GM21390 (cell line): Measurements from ENCODE around the gene UBN2.
A peak's percentile ranks its signal among the peaks of the same experiment; 100 is the strongest.
"Not testable (repeated sequence)": the region's sequence is repeated elsewhere in the genome, so short reads cannot be mapped to it uniquely, and the experiment has no call there.

ENCODE experiments used
- ATAC-seq: cut with Tn5 transposase; IDR thresholded peaks from one replicate; pipeline ENCODE4 v1.9.1; 2021; ENCODE audit not compliant: unreplicated experiment

The UBN2 gene

DNA sequence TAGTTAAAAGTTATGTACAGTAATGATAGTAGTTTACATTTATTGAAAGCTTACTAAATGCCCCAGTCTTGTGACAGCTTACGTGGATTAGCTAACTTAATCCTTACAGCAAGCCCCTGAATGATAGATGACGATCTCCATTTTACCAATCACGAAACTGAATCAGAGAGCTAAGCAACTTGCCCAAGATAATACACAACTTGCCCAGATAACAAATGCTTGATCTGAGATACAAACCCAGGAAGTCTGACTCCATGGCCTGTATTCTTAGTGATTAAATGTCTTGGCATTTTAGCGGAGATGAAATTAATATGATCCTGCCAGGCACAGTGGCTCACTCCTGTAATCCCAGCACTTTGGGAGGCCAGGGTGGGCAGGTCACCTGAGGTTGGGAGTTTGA lies 63.2 kb downstream of the UBN2 start:
- no peak for ATAC-seq

DNA sequence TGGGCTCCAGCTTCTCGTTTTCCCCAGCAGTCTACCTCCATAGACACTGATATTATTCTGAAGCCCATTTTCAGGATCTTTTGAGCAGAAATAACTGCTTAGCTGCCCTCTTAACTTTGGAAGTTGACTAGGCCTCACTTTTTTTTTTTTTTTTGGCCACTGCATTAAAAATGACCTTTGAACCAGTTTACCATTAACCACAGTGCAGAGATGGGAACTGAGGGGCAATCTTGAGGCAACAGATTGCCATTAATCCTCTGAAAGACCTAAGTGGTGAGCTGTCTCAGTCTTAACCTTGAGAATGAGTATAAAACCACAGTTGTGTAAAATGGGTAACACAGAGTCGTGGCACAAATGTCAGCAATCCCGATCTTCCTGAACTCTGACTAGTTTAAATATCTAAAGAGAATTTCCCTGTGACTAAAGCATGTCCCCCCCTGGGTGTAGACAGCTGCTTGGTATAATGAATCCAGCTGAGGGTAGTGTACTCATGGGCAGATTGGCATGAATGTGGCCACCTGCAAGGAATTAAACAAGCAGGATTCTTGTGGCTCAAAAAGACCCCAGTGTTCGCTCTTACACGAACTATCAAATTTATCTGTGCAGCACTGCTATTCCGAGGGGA lies 64.0 kb downstream of the UBN2 start:
- no peak for ATAC-seq

DNA sequence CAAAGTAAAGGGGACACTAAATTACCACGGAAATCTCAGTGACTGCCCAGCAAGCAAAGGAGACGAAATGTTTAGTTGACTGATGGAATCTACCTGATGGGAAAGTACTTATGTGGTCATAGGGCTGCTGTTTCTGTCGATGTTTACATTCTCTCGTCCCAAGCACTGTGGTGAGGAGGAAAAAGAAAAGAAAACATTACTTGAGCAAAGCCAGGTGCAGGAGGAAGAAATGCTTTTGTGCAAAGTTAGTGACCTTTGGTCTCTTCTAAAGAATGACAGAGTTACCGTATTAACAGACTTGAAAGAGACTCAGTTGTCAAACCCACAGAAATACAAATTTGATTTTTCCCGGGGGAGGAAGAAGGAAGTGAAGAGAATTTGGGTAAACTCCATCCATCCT lies 66.8 kb downstream of the UBN2 start:
- no peak for ATAC-seq

DNA sequence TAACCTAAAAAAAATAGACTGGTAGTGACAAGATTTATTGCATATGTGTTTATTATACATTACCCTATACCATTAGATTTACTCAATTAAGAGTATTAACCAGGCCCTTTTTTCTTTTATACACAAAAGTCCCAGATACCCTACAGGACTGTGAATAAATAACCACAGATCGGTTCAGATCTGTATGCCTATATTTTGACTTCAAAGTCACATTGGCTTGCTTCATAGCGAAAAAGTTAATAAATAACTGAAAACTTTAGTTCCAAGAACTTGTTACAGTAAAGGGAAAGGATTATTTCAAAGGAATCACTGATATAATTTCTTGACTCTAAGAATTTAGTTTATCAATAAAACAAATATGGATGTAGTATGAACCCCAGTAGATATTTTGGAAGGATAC lies 68.3 kb downstream of the UBN2 start:
- no peak for ATAC-seq

DNA sequence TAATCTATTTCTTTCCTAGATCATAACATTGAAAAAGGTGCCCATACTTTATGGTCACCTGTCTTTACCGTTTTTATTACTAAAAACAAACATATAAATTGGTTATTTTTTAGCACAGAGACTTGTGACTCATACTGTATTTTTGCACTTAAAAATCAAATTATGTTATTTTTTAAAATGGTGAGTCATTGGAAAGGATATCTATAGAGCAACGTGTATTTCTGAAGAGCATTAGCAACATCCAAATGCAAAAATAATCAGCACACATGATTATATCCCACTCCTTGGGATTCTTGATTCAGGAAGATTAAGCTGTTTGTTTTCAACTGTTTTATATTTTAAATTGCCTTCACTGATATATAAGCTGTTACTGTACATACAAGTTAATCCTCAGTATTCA lies 69.4 kb downstream of the UBN2 start:
- no peak for ATAC-seq

DNA sequence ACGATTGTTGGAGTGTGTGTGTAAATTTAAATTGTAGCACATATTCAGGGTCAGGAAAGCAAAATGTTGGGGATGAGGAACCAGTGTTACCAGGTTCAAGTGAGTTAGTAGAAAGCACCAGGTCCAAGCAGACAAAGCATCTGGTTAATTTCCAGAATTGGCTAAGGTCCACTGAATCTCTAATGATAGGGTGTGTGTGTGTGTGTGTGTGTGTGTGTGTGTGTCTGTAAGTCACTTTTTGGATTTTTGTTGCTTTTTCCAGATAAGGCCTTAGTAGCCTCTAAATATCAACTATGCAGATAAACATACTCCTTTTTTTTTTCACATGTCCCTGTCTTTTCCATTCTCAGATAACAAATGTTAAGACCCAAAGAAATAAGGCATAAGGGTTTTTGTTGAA lies 73.5 kb downstream of the UBN2 start:
- ATAC-seq, result no peak

DNA sequence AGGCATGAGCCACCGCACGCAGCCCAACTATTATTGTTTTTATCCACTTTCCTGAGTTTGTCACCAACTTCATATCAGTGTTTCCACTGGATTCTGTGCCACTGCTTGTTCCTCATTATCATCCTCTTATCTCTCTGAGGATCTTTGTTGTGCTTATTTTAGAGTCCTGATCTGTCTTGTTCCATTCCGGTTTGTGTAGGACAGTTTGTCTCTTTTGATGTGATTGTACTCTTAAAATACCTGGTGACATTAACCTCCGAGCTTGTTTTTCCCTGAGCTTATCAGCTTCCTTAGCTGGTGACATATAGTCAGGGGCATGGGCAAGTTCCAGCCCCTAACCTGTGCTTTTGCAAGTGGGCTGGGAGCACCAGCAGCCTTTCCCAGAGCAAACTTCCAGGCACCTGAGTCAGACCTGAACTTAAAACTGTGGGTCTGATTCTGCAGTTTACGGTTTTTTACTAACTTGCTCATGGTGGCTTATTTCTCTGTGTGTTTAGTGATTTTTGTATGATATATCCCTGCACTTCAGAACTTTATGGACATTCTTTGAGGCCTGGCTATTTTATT lies 87.0 kb downstream of the UBN2 start:
- no peak for ATAC-seq

DNA sequence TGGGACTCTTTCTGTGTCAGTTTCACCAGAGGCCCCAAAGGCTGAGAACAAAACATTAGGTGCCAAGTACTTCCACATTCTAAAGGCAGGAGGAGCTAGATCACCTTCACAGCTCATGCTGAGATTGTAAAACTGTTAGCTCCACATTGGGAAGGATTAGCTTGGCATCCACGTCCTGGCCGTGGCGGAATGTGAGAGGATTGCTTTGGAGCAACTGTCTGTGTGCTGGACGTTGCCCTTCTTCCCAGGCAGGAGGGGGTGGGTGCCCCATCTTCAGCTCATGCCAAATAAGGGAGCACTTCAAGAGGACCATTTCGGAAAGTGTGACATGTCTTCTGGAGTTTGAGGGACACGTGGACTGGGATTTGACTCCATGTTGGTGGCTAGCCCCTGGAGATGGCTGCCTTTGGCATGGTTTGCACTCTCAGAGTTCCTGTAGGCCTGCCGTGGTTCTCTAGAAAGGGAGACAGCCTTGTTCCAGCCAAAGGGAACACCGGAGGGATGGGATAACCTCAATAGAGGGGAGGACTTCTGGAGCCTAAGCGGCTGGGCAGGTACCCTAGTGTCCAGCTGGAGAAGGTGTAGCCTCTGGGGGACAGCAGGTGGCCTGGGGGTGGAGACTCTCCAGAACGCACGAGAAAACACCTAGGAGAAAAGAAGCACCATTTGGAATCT lies 90.2 kb downstream of the UBN2 start:
- ATAC-seq, result no peak

DNA sequence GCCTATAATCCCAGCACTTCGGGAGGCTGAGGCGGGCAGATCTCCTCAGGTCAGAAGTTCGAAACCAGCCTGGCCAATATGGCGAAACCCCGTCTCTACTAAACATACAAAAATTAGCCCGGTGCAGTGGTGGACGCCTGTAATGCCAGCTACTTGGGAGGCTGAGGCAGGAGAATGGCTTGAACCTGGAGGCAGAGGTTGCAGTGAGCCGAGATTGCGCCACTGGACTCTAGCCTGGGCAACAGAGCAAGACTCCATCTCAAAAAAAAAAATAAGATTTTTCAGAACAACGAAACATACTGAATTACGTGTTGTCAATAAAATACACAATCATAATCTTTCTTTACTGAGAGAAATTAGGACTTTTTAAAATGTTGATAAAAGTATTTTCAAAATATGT lies 93.7 kb downstream of the UBN2 start:
- ATAC-seq, result not testable (repeated sequence)

DNA sequence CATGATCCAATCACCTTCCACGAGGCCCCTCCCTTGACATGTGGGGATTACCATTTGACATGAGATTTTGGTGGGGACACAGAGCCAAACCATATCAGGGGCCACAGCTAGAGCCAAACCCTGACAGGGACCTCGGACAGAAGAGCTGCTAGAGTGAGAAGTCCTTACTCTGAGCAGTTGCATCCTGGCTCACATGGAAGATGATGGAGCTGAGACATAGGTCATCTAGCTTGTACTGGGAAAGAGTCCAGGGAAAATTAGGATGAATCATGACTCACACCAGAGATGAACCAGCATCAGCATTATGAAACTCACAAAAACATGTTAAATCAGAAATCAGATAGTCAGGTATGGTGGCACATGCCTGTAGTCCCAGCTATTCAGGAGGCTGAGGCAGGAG lies 97.3 kb downstream of the UBN2 start:
- no peak for ATAC-seq

DNA sequence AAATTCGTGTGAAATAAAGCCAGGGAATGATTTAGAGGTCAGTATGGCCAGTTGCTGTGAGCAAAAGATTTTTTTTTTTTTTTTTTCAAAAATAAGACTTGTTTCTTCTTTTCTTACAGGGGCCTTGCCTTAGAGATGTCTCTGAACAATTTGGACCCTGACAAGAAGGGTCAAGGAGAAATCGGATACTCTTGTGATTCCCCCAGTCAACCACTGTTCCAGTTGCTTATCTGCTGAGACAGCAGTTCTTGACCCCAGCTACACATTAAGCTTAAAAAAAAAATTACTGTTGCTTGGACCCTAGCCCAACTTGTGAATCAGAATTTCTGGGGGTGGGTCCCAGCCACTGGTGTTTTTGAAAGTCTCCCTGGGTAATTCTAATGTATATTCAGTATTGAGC lies 98.1 kb downstream of the UBN2 start:
- no peak for ATAC-seq

DNA sequence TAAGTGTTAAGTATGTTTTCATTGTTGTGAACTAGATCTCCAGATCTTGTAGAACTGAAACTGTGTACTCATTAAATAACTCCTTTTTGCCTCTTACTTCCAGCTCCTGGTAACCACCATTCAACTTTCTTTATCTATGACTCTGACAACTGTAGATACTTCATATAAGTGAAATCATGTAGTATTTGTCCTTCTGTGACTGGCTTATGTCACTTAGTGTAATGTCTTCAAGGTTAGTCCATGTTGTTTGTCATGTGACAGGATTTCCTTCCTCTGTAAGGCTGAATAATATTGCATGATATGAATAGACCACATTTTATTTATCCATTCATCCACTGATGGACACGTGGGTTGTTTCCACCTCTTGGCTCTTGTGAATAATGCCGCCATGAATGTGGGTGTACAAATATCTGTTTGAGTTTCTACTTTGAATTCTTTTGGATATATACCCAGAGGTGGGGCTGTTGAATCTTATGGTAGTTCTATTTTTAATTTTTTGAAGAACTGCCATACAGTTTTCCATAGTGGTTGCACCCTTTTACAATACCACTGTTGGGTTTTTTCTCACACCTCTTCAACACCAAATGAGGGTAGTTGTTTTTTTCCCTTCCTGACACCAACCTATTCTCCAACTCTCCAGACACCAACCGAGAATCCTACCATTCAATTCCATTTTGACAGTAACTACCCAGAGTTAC lies 99.4 kb downstream of the UBN2 start:
- no peak for ATAC-seq

DNA sequence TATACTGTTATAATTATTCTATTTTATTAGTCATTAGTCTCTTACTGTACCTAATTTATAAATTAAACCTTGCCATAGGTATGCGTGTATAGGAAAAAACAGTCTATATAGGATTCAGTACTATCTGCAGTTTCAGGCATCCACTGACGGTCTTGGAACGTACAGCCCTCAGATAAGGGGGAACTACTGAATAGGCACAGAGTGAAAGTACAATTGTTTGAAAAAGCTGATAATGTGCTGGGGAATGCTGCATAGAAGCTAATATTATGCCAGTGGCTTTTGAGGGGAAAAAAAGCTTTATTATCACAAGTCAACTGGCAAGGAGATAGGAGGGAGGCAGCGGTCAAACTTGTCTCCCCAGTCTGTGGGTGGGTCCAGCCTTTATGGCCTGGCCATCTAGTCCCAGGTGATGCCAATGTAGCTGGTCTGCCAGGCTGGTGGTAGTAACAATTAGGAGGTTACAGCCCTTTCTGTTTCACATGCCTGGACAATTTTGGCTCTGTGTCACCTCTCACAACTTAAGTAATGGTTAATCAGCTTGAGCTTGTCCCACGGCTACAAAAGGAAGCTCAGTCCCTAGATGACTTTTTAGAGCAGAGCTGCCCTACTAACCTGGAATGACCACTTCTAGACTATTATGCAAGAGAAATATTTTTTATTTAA lies 101.8 kb downstream of the UBN2 start:
- ATAC-seq, result no peak

DNA sequence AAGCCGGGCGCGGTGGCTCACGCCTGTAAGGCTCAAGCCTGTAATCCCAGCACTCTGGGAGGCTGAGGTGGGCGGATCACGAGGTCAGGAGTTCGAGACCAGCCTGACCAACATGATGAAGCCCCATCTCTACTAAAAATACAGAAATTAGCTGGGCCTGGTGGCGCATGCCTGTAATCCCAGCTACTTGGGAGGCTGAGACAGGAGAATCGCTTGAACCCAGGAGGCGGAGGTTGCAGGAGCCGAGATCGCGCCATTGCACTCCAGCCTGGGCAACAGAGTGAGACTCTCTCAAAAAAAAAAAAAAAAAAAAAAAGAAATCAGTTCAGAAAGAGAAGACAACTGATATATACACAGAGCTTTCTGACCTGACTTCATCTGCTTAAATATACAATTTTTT lies 102.4 kb downstream of the UBN2 start:
- not testable (repeated sequence) for ATAC-seq

DNA sequence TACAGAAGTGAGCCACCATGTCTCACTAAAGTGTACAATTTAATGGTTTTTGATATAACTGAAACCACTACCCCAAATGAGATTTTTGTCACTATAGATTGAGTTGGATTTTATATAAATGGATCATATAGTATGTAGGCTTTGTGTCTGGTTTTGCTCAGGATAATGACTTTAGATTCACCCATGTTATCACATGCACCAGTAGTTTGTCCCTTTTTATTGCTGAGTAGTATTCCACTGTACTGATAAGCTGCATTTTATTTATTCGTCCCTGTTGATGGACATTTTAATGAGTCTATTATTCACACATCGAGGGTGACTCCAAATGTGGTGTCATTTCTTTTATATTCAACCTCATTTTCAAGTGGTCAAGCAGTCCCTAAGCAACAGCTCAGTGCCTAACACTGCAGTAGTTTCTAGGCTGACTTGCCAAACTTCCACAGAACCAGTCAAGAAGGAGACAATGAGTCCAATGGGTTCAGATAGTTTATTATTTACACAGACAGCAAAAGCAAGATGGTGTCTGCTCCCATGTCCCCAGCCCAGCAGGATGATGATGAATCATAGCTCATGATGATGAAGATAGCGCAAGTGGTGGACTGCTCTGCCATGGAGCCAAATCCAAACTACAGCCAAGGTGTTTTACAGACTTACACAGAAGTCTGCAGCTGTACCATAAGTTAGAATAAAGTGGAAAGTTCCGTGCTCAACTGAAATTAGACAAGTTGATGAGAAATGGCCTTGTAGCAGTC lies 103.5 kb downstream of the UBN2 start:
- ATAC-seq, result no peak

DNA sequence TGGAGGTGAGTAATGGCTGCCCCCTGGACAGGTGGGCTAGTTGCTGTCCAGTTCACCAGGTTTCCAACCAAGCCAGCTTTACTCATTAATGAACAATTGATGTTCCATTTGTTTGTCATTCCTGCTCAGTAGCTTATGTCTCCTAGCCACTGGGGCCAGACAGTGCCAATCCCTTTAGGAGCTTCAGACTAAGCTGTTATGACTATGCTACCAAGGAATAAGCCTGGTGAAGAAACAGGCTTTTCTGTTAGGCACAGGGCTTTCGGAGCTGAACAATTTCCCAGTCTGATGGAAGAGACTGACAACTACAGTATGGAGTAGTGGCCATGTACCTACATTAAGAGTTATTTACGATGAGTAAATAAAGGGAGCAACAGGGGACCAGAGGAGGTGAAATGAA lies 108.0 kb downstream of the UBN2 start:
- ATAC-seq, result no peak

DNA sequence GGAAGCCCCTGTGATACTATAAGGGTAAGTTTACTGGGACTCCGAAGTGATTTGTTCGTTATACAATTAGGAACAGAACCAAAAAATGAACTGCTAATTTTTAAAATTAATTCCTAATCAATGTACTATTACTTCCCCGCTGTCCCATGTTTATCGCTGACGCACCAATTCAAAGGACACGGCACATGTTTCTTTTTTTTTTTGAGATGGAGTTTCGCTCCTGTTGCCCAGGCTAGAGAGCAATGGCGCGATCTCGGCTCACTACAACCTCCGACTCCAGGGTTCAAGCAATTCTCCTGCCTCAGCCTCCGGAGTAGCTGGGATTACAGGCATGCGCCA lies 108.6 kb downstream of the UBN2 start:
- no peak for ATAC-seq

DNA sequence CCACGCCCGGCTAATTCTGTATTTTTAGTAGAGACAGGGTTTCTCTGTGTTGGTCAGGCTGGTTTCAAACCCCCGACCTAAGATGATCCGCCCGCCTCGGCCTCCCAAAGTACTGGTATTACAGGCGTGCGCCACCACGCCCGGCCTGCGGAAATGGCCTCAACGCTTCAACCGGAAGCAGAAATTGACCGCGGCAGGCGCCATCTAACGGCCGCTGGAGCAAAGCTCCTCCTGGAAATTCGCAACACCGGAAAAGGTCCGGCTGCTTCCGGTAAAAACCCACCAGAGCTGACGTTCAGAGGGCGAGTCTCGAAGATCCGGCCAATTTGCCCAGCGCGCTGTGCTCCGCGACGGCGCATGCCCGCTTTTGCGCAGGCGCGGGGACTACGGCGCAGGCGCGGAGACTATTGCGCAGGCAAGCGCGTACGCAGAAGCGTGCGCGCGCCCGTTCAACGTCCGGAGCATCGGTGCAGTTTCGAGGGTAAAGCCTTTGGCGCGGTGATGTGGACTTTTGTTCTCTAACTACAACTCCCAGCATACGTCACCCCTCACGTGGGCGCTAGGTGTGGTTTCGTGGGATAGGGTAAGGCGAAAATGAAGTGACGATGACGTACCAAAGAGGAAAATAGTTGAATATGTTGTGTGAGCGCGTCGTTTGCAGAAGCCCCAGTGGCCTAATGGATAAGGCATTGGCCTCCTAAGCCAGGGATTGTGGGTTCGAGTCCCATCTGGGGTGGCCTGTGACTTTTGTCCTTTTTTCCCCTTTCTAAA lies 109.2 kb downstream of the UBN2 start:
- peak; percentile 82 for ATAC-seq

DNA sequence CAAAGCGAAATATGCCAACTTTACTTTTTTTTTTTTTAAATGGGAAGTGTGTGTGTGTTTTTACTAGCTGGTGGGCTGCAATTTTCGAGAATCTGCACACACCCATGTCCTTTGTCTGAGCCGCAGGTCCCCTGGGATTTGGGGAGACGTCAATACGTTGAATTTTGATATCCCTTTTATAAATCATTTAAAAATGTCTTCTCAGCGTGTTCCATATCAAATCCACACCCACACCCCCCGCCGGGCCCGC lies 109.7 kb downstream of the UBN2 start:
- peak; percentile 1 for ATAC-seq

DNA sequence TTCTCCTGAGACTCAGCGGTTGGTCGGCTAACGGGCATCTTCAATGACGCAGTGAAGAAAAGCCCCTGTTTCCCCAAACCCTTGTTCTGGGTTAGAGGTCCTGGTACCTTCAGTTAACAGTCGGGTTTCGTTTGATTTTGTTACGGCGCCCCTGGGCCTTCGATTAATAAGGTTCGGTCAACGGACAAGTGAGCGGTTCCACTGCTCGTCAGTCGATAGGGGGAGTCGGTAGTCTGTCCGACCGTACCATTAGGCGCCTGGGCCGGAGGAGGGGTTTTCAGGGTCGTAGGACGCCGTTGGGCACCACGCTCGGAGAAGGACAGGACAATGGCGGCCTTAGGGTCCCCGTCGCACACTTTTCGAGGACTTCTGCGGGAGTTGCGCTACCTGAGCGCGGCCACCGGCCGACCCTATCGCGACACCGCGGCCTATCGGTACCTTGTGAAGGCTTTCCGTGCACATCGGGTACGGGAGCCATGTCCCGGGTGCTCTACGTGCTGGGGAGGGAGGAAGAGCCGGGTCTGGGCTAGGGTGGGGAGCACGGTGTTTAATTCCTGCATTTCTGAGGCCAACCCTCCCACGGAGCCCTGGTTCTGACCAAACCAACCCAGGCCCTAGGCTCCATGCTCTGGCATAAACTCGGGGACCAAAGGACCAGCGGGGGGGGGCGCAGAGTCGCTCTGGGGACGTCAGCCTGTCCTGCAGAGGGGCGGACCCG lies 110.2 kb downstream of the UBN2 start, which contains the start of gene FMC1:
Gene FMC1, plus strand, starts transcription at position 280 of the 718 bp plus-strand sequence. Its CDS starts 48 bp downstream, at position 328.
- ATAC-seq, result peak; percentile 57
